H9 (cell line): Measurements from ENCODE around the gene SEC11A. TPM values are rescaled to one million over a fixed set of nuclear protein-coding genes. Genes with fewer than 3 reads are reported as not detected.

ENCODE experiments used
- DNase-seq: peaks from one replicate; pipeline ENCODE4 v3.0.0-alpha.2; 2017
- H2AFZ ChIP-seq: one replicate; pipeline ENCODE4 v1.6.1; 2013; ENCODE audit warnings: mild to moderate bottlenecking, low read length, control low read depth, moderate library complexity
- H2AK5ac ChIP-seq: 2 replicates; pipeline ENCODE4 v1.6.1; 2013; ENCODE audit warnings: low read length, control low read depth, mixed read lengths; ENCODE audit not compliant: insufficient read length
- H2BK120ac ChIP-seq: one replicate; pipeline ENCODE4 v1.6.1; 2013; ENCODE audit warnings: low read depth, mild to moderate bottlenecking, low read length, control low read depth, inconsistent platforms; ENCODE audit not compliant: poor library complexity, severe bottlenecking
- H2BK12ac ChIP-seq: 2 replicates; pipeline ENCODE4 v1.6.1; 2013; ENCODE audit warnings: low read length, control low read depth, mixed read lengths, low read depth; ENCODE audit not compliant: insufficient read length
- H2BK15ac ChIP-seq: 2 replicates; pipeline ENCODE4 v1.6.1; 2013; ENCODE audit warnings: low read depth, low read length, control low read depth
- H2BK20ac ChIP-seq: one replicate; pipeline ENCODE4 v1.6.1; 2013; ENCODE audit warnings: low read depth, mild to moderate bottlenecking, low read length, control low read depth, inconsistent platforms; ENCODE audit not compliant: poor library complexity, severe bottlenecking
- H2BK5ac ChIP-seq: 2 replicates; pipeline ENCODE4 v1.6.1; 2013; ENCODE audit warnings: low read length, control low read depth, mixed read lengths; ENCODE audit not compliant: insufficient read length
- H3K14ac ChIP-seq: 2 replicates; pipeline ENCODE4 v1.6.1; 2013; ENCODE audit warnings: low read length, control low read depth; ENCODE audit not compliant: insufficient read depth
- H3K18ac ChIP-seq: 2 replicates; pipeline ENCODE4 v1.6.1; 2013; ENCODE audit warnings: low read depth, mild to moderate bottlenecking, mixed read lengths, low read length, control low read depth; ENCODE audit not compliant: insufficient read length
- H3K23ac ChIP-seq: 2 replicates; pipeline ENCODE4 v1.6.1; 2013; ENCODE audit warnings: low read length, control low read depth, mixed read lengths, low read depth; ENCODE audit not compliant: insufficient read length
- H3K23me2 ChIP-seq: 2 replicates; pipeline ENCODE4 v1.6.1; 2013; ENCODE audit warnings: low read depth, mild to moderate bottlenecking, mixed read lengths, low read length, control low read depth; ENCODE audit not compliant: insufficient read length, poor library complexity, severe bottlenecking
- H3K27ac ChIP-seq: 2 replicates; pipeline ENCODE4 v1.5.1; 2013; ENCODE audit warnings: low read length, control low read depth, mixed read lengths, low read depth; ENCODE audit not compliant: insufficient read length
- H3K27me3 ChIP-seq: 2 replicates; pipeline ENCODE4 v1.6.1; 2013; ENCODE audit warnings: low read length, control low read depth, inconsistent platforms; ENCODE audit not compliant: insufficient read depth
- H3K4ac ChIP-seq: 2 replicates; pipeline ENCODE4 v1.6.1; 2013; ENCODE audit warnings: low read depth, mild to moderate bottlenecking, control low read depth, inconsistent platforms, low read length, moderate library complexity
- H3K4me1 ChIP-seq: 2 replicates; pipeline ENCODE4 v1.6.1; 2013; ENCODE audit warnings: low read length, control low read depth, inconsistent platforms; ENCODE audit not compliant: insufficient read depth
- H3K4me2 ChIP-seq: 2 replicates; pipeline ENCODE4 v1.6.1; 2013; ENCODE audit warnings: low read length, control low read depth, mixed read lengths; ENCODE audit not compliant: insufficient read length, insufficient read depth
- H3K56ac ChIP-seq: 2 replicates; pipeline ENCODE4 v1.6.1; 2013; ENCODE audit warnings: low read depth, mild to moderate bottlenecking, mixed read lengths, low read length, control low read depth; ENCODE audit not compliant: insufficient read length
- H3K79me1 ChIP-seq: 2 replicates; pipeline ENCODE4 v1.6.1; 2013; ENCODE audit warnings: low read depth, mild to moderate bottlenecking, moderate library complexity, low read length, control low read depth, inconsistent platforms; ENCODE audit not compliant: insufficient read depth, poor library complexity, severe bottlenecking
- H3K79me2 ChIP-seq: 2 replicates; pipeline ENCODE4 v1.6.1; 2013; ENCODE audit warnings: low read length, control low read depth, inconsistent platforms; ENCODE audit not compliant: insufficient read depth
- H3K9ac ChIP-seq: 2 replicates; pipeline ENCODE4 v1.6.1; 2013; ENCODE audit warnings: low read length, control low read depth, mixed read lengths; ENCODE audit not compliant: insufficient read length; ENCODE audit errors: extremely low read depth
- H3K9me3 ChIP-seq: one replicate; pipeline ENCODE4 v1.6.1; 2013; ENCODE audit warnings: low read depth, low read length, inconsistent platforms; ENCODE audit not compliant: control insufficient read depth
- H3T11ph ChIP-seq: one replicate; pipeline ENCODE4 v1.6.1; 2013; ENCODE audit warnings: mild to moderate bottlenecking, low read length, control low read depth, inconsistent platforms
- H4K20me1 ChIP-seq: one replicate; pipeline ENCODE4 v1.6.1; 2013; ENCODE audit not compliant: control insufficient read depth, insufficient read length, insufficient read depth
- H4K5ac ChIP-seq: 2 replicates; pipeline ENCODE4 v1.6.1; 2013; ENCODE audit warnings: low read depth, mild to moderate bottlenecking, mixed read lengths, low read length, control low read depth; ENCODE audit not compliant: insufficient read length
- H4K8ac ChIP-seq: replicated peaks from 2 replicates; pipeline ENCODE4 v1.6.1; 2013; ENCODE audit warnings: low read length, control low read depth, mixed read lengths, low read depth; ENCODE audit not compliant: insufficient read length
- H4K91ac ChIP-seq: 2 replicates; pipeline ENCODE4 v1.6.1; 2013; ENCODE audit warnings: low read depth, mild to moderate bottlenecking, moderate library complexity, mixed read lengths, low read length, control low read depth; ENCODE audit not compliant: insufficient read length
- H3K27ac Mint-ChIP-seq, 3 experiments: 2 replicates in 2 of 3; 3 replicates in 1 of 3; pipeline ENCODE4 v1.8.0; 2020 to 2021; ENCODE audit warnings: mixed read lengths in 3 of 3, mild to moderate bottlenecking in 1 of 3, moderate library complexity in 1 of 3
- H3K27me3 Mint-ChIP-seq: 2 replicates; pipeline ENCODE4 v1.8.0; 2021; ENCODE audit warnings: low read depth, mild to moderate bottlenecking, moderate library complexity, mixed read lengths
- H3K36me3 Mint-ChIP-seq, 3 experiments: 2 replicates in 2 of 3; 3 replicates in 1 of 3; pipeline ENCODE4 v1.8.0; 2020 to 2021; ENCODE audit warnings: low read depth in 3 of 3, mixed read lengths in 3 of 3; ENCODE audit not compliant: insufficient read depth in 1 of 3
- H3K4me1 Mint-ChIP-seq, 2 experiments: 2 replicates each; pipeline ENCODE4 v1.8.0; 2020; ENCODE audit warnings: mixed read lengths in 2 of 2
- H3K4me3 Mint-ChIP-seq, 2 experiments: 2 replicates in 1 of 2; 3 replicates in 1 of 2; pipeline ENCODE4 v1.8.0; 2020 to 2021; ENCODE audit warnings: mild to moderate bottlenecking in 2 of 2, mixed read lengths in 2 of 2, moderate library complexity in 1 of 2
- H3K9me3 Mint-ChIP-seq, 2 experiments: 2 replicates in 1 of 2; 3 replicates in 1 of 2; pipeline ENCODE4 v1.8.0; 2020; ENCODE audit warnings: mild to moderate bottlenecking in 2 of 2, mixed read lengths in 2 of 2, moderate library complexity in 1 of 2
- CTCF ChIP-seq: fragments of 200-600 bp; sonication (generic); conservative IDR thresholded peaks from 3 replicates; pipeline ENCODE4 v1.8.0; 2021; ENCODE audit warnings: antibody characterized with exemption, mild to moderate bottlenecking
- WGBS: extraction: QIAGEN DNeasy Blood & Tissue Kit; methylation state at CpG from one replicate; pipeline ENCODE4 v1.1.7; 2013; ENCODE audit warnings: missing lambda C conversion rate, low lambda C conversion rate, mixed read lengths; ENCODE audit not compliant: insufficient read length; ENCODE audit errors: extremely low coverage; 5-methylcytosine and 5-hydroxymethylcytosine counted together
- total RNA-seq: library from RNA; stranded (reverse); gene quantifications from 2 replicates; pipeline ENCODE4 v1.2.1, GENCODE V29; 2021

SEC11A gene
- total RNA-seq, 1 experiment from 2014 or later = 250 TPM

- H4K8ac ChIP-seq = no peak overlapping the region
- H2BK15ac ChIP-seq = no peak overlapping the region
- no peak overlapping the region for H3K4ac ChIP-seq
- no peaks in the 10 kb centered on the region for H3K4me1 ChIP-seq
- no peaks in the 10 kb centered on the region for H4K20me1 ChIP-seq
- H3K14ac ChIP-seq = 0 out of 2 replicates have a peak overlapping the region, but pooled peaks have one; percentile 5
- H3K36me3 Mint-ChIP-seq = peaks cover 14 to 35% (median 26%) of the 10 kb centered on the region in 3 experiments
- peak overlapping the region; percentile 95 to 98 for H3K4me3 Mint-ChIP-seq
- peak overlapping the region; percentile 88 to 98 (median 98) for H3K27ac Mint-ChIP-seq
- H3K79me1 ChIP-seq = no peaks in the 10 kb centered on the region
- H2BK12ac ChIP-seq = no peak overlapping the region
- no peak overlapping the region for H2BK5ac ChIP-seq
- no peaks in the 10 kb centered on the region for H3K79me2 ChIP-seq
- no peak for TF ChIP-seq CTCF
- peak overlapping the region; percentile 8 for H3K18ac ChIP-seq
- H2BK120ac ChIP-seq = no peak overlapping the region
- no peak overlapping the region for H4K5ac ChIP-seq
- H3K9ac ChIP-seq = peak overlapping the region; percentile 88
- H3K23me2 ChIP-seq = peaks cover 12% of the 10 kb centered on the region
- no peak overlapping the region for H3K56ac ChIP-seq
- H3K27me3 Mint-ChIP-seq = peaks cover 27% of the 10 kb centered on the region
- no peak overlapping the region for H2BK20ac ChIP-seq
- DNase-seq = no peak
- H3K4me2 ChIP-seq = peak overlapping the region; percentile 91
- H3K27ac ChIP-seq = no peak overlapping the region
- peaks cover 12 to 15% of the 10 kb centered on the region in 2 experiments for H3K4me1 Mint-ChIP-seq
- no peak overlapping the region for H3K23ac ChIP-seq
- no peak overlapping the region for H3T11ph ChIP-seq
- no peak overlapping the region for H2AK5ac ChIP-seq
- no peak overlapping the region for H2AFZ ChIP-seq
- H4K91ac ChIP-seq = no peak overlapping the region
- no peaks in the 10 kb centered on the region; a peak in 1 of 5 replicates for H3K9me3 Mint-ChIP-seq
- no peaks in the 10 kb centered on the region; the same call in 1 of the 2 replicates for H3K27me3 ChIP-seq
- no CpG with 5 or more reads among the region's 7 CpGs for WGBS
- H3K9me3 ChIP-seq = no peaks in the 10 kb centered on the region
These were observed 62.4 kb downstream of the SEC11A start for GRCh38 chr15:84653584-84653909.
